Endothelial cell of umbilical vein (primary cell): Measurements from ENCODE around the gene C8G. TPM values are rescaled to one million over a fixed set of nuclear protein-coding genes. Genes with fewer than 3 reads are reported as not detected.

ENCODE experiments used
- BruUV-seq: library from RNA; stranded (reverse); fragments of 400-500 nt; replicated peaks from 2 replicates; lab custom pipeline; 2021; lab: Mats Ljungman, UMichigan
- CTCF ChIA-PET: fragments of 300-600, 350-600 bp; sonication (Branson Sonifier 250); formaldehyde crosslinking; loops from one replicate; lab custom pipeline; 2021; ENCODE audit warnings: antibody characterized with exemption, inconsistent platforms; lab: Charles Lee
- POLR2A ChIA-PET: fragments of 300-600, 350-600 bp; sonication (Branson Sonifier 250); formaldehyde crosslinking; loops from one replicate; lab custom pipeline; 2021; ENCODE audit warnings: antibody characterized with exemption, inconsistent platforms; lab: Charles Lee
- DNase-seq: peaks from one replicate; pipeline ENCODE4 v3.0.0-alpha.2; 2011; ENCODE audit warnings: low read depth, low spot score
- FAIRE-seq: peaks from 2 replicates; lab custom pipeline; 2011; peaks lifted over from hg19 to GRCh38; lab: Jason Lieb, UNC
- H2AFZ ChIP-seq: 2 replicates; pipeline ENCODE4 v1.6.0; 2012; ENCODE audit warnings: low read depth, low read length, control low read depth, inconsistent platforms
- H3K27ac ChIP-seq: 2 replicates; pipeline ENCODE4 v1.5.1; 2011; ENCODE audit warnings: low read depth, mild to moderate bottlenecking, control low read depth, low read length, moderate library complexity; ENCODE audit not compliant: insufficient read depth
- H3K27me3 ChIP-seq, 2 experiments: 2 replicates each; pipeline versions ENCODE4 v1.6.0 to v1.6.1; 2011; ENCODE audit warnings: low read length in 2 of 2, mixed read lengths in 1 of 2; ENCODE audit not compliant: control insufficient read depth in 2 of 2, insufficient read depth in 2 of 2
- H3K36me3 ChIP-seq, 2 experiments: 2 replicates in 1 of 2; 3 replicates in 1 of 2; pipeline ENCODE4 v1.5.1; 2011; ENCODE audit warnings: low read length in 2 of 2, mild to moderate bottlenecking in 1 of 2, moderate library complexity in 1 of 2; ENCODE audit not compliant: control insufficient read depth in 2 of 2, insufficient read depth in 2 of 2; ENCODE audit errors: extremely low read depth in 1 of 2
- H3K4me1 ChIP-seq: 3 replicates; pipeline ENCODE4 v1.5.1; 2011; ENCODE audit warnings: mild to moderate bottlenecking, low read length; ENCODE audit not compliant: control insufficient read depth, insufficient read depth; ENCODE audit errors: extremely low read depth
- H3K4me2 ChIP-seq: 2 replicates; pipeline ENCODE4 v1.6.1; 2011; ENCODE audit warnings: low read length, control low read depth, mixed read lengths; ENCODE audit not compliant: insufficient read depth
- H3K4me3 ChIP-seq, 3 experiments: fragments of 200-600 bp in 1 of 3; sonication (generic), shearing (Covaris generic) in 1 of 3; replicated peaks in 1 of 3; 2 replicates each; pipeline ENCODE4 v1.5.1; 2011 to 2016; ENCODE audit warnings: control low read depth in 3 of 3, low read length in 3 of 3, mild to moderate bottlenecking in 2 of 3, inconsistent platforms in 1 of 3, low read depth in 1 of 3, moderate library complexity in 1 of 3; ENCODE audit not compliant: insufficient read depth in 1 of 3
- H3K79me2 ChIP-seq: 2 replicates; pipeline ENCODE4 v1.6.0; 2012; ENCODE audit warnings: low read length, inconsistent platforms; ENCODE audit not compliant: control insufficient read depth, insufficient read depth
- H3K9ac ChIP-seq: replicated peaks from 2 replicates; pipeline ENCODE3; 2011; ENCODE audit warnings: low read length, control low read depth; ENCODE audit not compliant: insufficient read depth; ENCODE audit errors: extremely low read depth
- H3K9me1 ChIP-seq: replicated peaks from 3 replicates; pipeline ENCODE4 v1.6.0; 2011; ENCODE audit warnings: mild to moderate bottlenecking, low read length; ENCODE audit not compliant: control insufficient read depth, insufficient read depth; ENCODE audit errors: extremely low read depth
- H3K9me3 ChIP-seq: replicated peaks from 2 replicates; pipeline ENCODE4 v1.5.1; 2012; ENCODE audit warnings: low read length, inconsistent platforms; ENCODE audit not compliant: control insufficient read depth, insufficient read depth
- H4K20me1 ChIP-seq: replicated peaks from 2 replicates; pipeline ENCODE3; 2011; ENCODE audit warnings: mild to moderate bottlenecking, low read length; ENCODE audit not compliant: control insufficient read depth, insufficient read depth; ENCODE audit errors: extremely low read depth
- CTCF ChIP-seq, 2 donors: IDR thresholded peaks; 1 replicate in 1 of 2; 2 replicates in 1 of 2; pipeline ENCODE4 v1.5.1; 2011; ENCODE audit warnings: low read length in 2 of 2, mild to moderate bottlenecking in 2 of 2, moderate library complexity in 2 of 2, control low read depth in 1 of 2, inconsistent platforms in 1 of 2, low read depth in 1 of 2; ENCODE audit not compliant: insufficient read depth in 1 of 2; ENCODE audit errors: extremely low read depth in 1 of 2
- EZH2 ChIP-seq: IDR thresholded peaks from 2 replicates; pipeline ENCODE4 v1.6.1; 2012; ENCODE audit warnings: borderline replicate concordance, low read depth, mild to moderate bottlenecking, moderate library complexity, low read length, inconsistent platforms; ENCODE audit not compliant: severe bottlenecking
- FOS ChIP-seq: IDR thresholded peaks from 2 replicates; pipeline ENCODE4 v1.6.1; 2011; ENCODE audit warnings: mild to moderate bottlenecking, low read length, moderate library complexity, borderline replicate concordance; ENCODE audit not compliant: insufficient read depth
- GATA2 ChIP-seq: IDR thresholded peaks from 2 replicates; pipeline ENCODE4 v1.7.0; 2011; ENCODE audit warnings: low read depth, mild to moderate bottlenecking, moderate library complexity, mixed read lengths, low read length; ENCODE audit not compliant: insufficient read length, insufficient read depth
- JUN ChIP-seq: IDR thresholded peaks from 2 replicates; pipeline ENCODE4 v1.6.1; 2011; ENCODE audit warnings: borderline replicate concordance, low read depth; ENCODE audit not compliant: insufficient read length, insufficient read depth
- POLR2A ChIP-seq: IDR thresholded peaks from 2 replicates; pipeline ENCODE4 v1.6.1; 2012; ENCODE audit warnings: low read depth, mild to moderate bottlenecking, control low read depth, low read length
- POLR2AphosphoS5 ChIP-seq: IDR thresholded peaks from 2 replicates; pipeline ENCODE4 v1.6.1; 2012; ENCODE audit warnings: low read depth, mild to moderate bottlenecking, control low read depth, low read length, moderate library complexity; ENCODE audit not compliant: insufficient read depth
- dilution Hi-C: fragments of 300-500 bp; cut with MboI; formaldehyde crosslinking; loops from one replicate; pipeline ENCODE4 v1.15.0; 2019; ENCODE audit warnings: low sequenced_read_pairs; ENCODE audit not compliant: extremely low pct_ligation_motif_present
- intact Hi-C: fragments of 100-400 bp; cut with micrococcal nuclease; formaldehyde crosslinking; loops from one replicate; pipeline ENCODE4 v1.10.0; 2022
- polyA plus RNA-seq, 4 experiments: library from polyadenylated mRNA; depleted of rRNA in 3 of 4; stranded (reverse) in 3 of 4; unstranded in 1 of 4; fragments of >200 nt; gene quantifications; 2 replicates each; pipeline versions ENCODE4 v1.2.1 to v1.2.3, GENCODE V29; 2011 to 2012; ENCODE audit warnings: missing spikeins in 1 of 4
- total RNA-seq: library from RNA; stranded (reverse); gene quantifications from 2 replicates; pipeline ENCODE4 v1.2.3, GENCODE V29; 2021
- TF ChIP-seq, protein P1 (sequence below): IDR thresholded peaks from 2 replicates; pipeline ENCODE4 v1.6.1; 2011; ENCODE audit not compliant: insufficient read depth, insufficient read length

The C8G gene
- total and polyA plus RNA-seq, 2 donors (not counting 3 experiments of a cell fraction or from before 2014, with no cell fraction given), result 0.47 to 1.9 TPM

DNA sequence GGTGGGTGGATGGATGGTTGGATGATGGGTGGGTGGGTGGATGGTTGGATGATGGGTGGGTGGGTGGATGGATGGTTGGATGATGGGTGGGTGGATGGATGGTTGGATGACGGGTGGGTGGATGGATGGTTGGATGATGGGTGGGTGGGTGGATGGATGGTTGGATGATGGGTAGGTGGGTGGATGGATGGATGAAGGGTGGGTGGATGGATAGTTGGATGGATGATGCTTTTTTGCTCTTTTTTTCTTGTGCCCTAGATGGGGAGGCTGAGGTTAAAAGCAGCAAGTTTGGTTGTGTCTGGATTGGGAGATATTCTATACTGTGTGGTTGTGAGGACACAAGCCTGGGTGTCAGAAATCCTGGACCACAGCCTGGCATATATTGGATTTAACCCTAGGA, 12.4 kb downstream of the C8G start:
- no TSS peak for BruUV-seq
- Histone ChIP-seq H2AFZ (no peak overlapping the region), H4K20me1 (no peaks in the 10 kb centered on the region), H3K27me3 (no peaks in the 10 kb centered on the region), H3K9me3 (no peaks in the 10 kb centered on the region), H3K4me2 (no peak overlapping the region), H3K36me3 (no peaks in the 10 kb centered on the region), H3K9me1 (no peaks in the 10 kb centered on the region), H3K4me3 (no peak overlapping the region), H3K4me1 (no peaks in the 10 kb centered on the region), H3K79me2 (no peaks in the 10 kb centered on the region), H3K27ac (no peak overlapping the region), H3K9ac (no peak overlapping the region)
- intact Hi-C loops (no loop called here), dilution Hi-C loops (no loop called here)
- FAIRE-seq (no peak), DNase-seq (no peak)
- TF ChIP-seq POLR2AphosphoS5, result no peak
- TF ChIP-seq FOS, result no peak
- no peak for TF ChIP-seq JUN
- no peak for TF ChIP-seq GATA2
- no peak for TF ChIP-seq EZH2
- TF ChIP-seq CTCF (IDR thresholded peaks at IDR 0.05; ENCODE audit: extremely low read depth in 1 of 2, insufficient read depth in 1 of 2, low read depth in 1 of 2, low read length in 2 of 2), result no peak
- ChIA-PET POLR2A (no interaction called here), CTCF (no interaction called here)

GRCh38 chr9:136957901-136958300, 12.9 kb downstream of the C8G start:
- TF ChIP-seq, protein P1, sequence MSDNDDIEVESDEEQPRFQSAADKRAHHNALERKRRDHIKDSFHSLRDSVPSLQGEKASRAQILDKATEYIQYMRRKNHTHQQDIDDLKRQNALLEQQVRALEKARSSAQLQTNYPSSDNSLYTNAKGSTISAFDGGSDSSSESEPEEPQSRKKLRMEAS, result no peak
- TF ChIP-seq FOS (no peak), POLR2A (no peak), EZH2 (no peak), JUN (no peak)
- Histone ChIP-seq H3K27me3 (no peaks in the 10 kb centered on the region), H3K27ac (no peak overlapping the region), H3K79me2 (no peaks in the 10 kb centered on the region), H3K4me2 (no peak overlapping the region), H3K9me1 (no peaks in the 10 kb centered on the region), H3K4me1 (no peaks in the 10 kb centered on the region), H3K4me3 (no peak overlapping the region), H3K9ac (no peak overlapping the region), H2AFZ (no peak overlapping the region), H3K36me3 (no peaks in the 10 kb centered on the region), H3K9me3 (no peaks in the 10 kb centered on the region), H4K20me1 (no peaks in the 10 kb centered on the region)
- ChIA-PET POLR2A (no interaction called here), CTCF (no interaction called here)
- dilution Hi-C loops, result no loop called here
- BruUV-seq, result no TSS peak
- DNase-seq (no peak), FAIRE-seq (no peak)
- intact Hi-C loops, result no loop called here
